Measurements from ENCODE around the gene MAP1LC3B.

MAP1LC3B gene

DNA sequence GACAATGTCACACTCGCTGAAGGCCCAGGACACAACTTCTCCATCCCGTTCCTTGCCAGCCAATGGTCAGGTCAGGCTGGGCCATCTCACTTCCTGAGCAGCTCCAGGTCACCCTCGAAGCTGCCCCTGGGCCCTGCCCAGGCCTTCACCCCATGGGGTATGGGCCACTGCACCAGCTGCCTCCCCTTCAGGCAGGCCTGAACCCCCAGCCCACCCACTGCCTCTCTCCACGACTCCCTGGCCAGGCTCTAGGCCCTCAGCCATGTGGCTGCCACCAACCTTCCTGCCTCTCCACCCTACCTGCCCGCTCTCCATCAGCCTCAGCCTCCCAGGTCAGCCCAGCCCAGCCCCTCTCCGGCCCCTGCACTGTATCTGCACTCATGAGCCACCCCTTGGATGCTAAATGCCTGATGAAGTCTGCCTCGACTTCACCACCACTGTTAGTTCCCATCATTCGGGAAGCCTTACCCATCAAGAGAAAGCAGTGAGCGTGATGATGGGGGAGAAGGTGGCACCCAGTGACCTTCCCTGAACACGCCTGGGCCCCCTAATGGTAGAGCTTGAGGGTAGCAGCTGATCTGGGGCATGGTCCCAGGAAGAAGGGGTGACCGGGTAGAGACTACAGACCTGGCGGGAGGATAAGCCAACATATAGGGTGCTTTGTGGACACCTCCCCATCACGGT is 44.1 kb upstream of the MAP1LC3B start:
- H3K36me3 ChIP-seq (ENCODE audit: control insufficient read depth in 5 of 5, insufficient read depth in 5 of 5, low read length in 5 of 5): peaks cover 0 to 45% (median 36%) of the 10 kb centered on the region in 5 donors

DNA sequence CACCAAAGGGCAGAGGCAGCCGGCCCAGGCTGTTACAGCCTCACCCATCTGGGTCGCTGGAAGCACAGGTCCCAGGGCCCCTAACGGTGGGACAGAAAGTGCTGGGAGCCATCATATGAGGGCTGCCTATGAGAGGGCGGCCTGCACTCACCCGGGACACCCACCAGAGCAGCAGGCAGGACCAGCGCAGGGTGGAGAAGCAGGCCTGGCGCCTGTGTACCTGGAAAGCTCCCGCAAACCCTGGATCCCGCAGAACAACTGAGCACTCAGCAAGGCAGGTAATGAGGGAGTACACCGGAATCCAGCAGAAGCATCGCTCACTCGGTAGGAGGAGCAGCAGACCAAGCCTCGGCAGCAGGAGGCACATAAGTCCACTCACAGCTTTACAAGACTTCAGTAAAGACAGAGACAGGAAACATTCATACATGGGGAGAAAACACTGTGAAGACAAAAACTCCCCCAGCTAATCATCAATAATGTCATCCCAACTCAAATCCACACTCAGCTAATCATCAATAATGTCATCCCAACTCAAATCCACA is 43.4 kb upstream of the MAP1LC3B start:
- H3K4me3 ChIP-seq (ENCODE audit: low read depth in 1 of 5, low read length in 5 of 5): no peak overlapping the region
- H3K27ac ChIP-seq (ENCODE audit: low read depth, low read length): no peak overlapping the region
- peaks cover 4 to 32% (median 21%) of the 10 kb centered on the region in 5 donors for H3K4me1 ChIP-seq (ENCODE audit: control insufficient read depth in 5 of 5, insufficient read depth in 5 of 5, low read length in 5 of 5)
- peaks cover 0 to 45% (median 36%) of the 10 kb centered on the region in 5 donors for H3K36me3 ChIP-seq (ENCODE audit: control insufficient read depth in 5 of 5, insufficient read depth in 5 of 5, low read length in 5 of 5)
- H3K9ac ChIP-seq (ENCODE audit: low read length in 5 of 5): no peak overlapping the region
- no peaks in the 10 kb centered on the region for H3K9me3 ChIP-seq (ENCODE audit: control insufficient read depth in 5 of 5, low read length in 5 of 5)
- no peaks in the 10 kb centered on the region for H3K27me3 ChIP-seq (ENCODE audit: control insufficient read depth in 5 of 5, insufficient read depth in 4 of 5, low read length in 5 of 5)

More for the DNA sequence above, 44.1 kb upstream of the MAP1LC3B start:
- H3K4me3 ChIP-seq (ENCODE audit: low read depth in 1 of 5, low read length in 5 of 5): no peak overlapping the region
- H3K4me1 ChIP-seq (ENCODE audit: control insufficient read depth in 5 of 5, insufficient read depth in 5 of 5, low read length in 5 of 5): peaks cover 4 to 34% (median 22%) of the 10 kb centered on the region in 5 donors
- H3K27ac ChIP-seq (ENCODE audit: low read depth, low read length): no peak overlapping the region
- H3K9me3 ChIP-seq (ENCODE audit: control insufficient read depth in 5 of 5, low read length in 5 of 5): no peaks in the 10 kb centered on the region
- H3K9ac ChIP-seq (ENCODE audit: low read length in 5 of 5): no peak overlapping the region
- no peaks in the 10 kb centered on the region for H3K27me3 ChIP-seq (ENCODE audit: control insufficient read depth in 5 of 5, insufficient read depth in 4 of 5, low read length in 5 of 5)

DNA sequence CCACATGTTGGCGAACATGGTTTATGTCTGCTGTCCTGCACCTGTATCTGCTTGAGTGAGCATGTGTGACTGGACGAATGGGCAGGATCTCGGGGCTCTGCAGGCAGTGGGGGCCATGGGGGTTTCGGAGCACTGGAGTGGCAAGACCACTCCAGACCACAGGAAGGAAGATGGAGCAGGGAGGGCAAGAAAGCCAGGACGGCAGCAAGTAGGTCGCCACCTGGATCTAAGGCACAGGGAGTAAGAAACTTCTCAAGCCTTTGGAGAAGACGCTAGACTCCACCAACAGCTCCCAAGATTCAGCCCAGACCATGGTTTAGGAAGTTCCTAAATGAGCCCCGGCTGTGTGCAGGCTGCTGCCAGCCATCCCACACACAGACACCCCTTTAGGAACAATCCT is 42.1 kb upstream of the MAP1LC3B start:
- no peak overlapping the region for H3K4me3 ChIP-seq (ENCODE audit: low read depth in 1 of 5, low read length in 5 of 5)
- no peak overlapping the region for H3K9ac ChIP-seq (ENCODE audit: low read length in 5 of 5)

DNA sequence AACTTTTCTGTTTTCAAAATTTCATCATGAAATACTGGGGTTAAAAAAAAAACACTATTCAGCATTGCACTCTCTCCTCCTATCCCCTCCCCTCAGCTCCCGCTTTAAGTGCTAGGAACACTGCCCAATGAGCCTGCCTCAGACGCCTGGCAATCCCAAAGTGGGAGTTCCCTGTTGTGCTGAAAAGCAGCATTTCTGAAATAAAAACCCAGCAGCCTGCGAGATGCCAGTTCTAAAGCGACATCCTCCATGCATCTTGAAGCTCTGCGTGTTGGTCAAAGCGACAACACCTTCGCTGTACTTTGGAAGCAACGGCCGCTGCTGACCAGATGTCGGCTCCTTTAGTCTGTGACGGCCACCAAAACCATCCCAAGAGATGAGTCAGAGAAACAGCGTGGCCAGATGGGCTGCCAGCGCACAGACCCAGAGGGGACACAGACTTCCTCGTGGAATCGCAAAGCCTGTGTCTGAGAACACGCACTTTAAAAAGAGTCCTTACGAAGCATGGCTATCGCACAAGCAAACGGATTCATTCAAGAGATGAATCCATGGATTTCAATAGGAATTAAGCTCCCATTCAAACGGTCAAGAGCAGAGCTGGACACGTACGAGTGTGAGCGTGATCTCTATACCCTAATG is 41.3 kb upstream of the MAP1LC3B start:
- no peaks in the 10 kb centered on the region for H3K9me3 ChIP-seq (ENCODE audit: control insufficient read depth in 5 of 5, low read length in 5 of 5)
- peak overlapping the region in 1 of 5 donors; percentile 3 for H3K9ac ChIP-seq (ENCODE audit: low read length in 5 of 5)
- peak overlapping the region in 2 of 5 donors; percentile 3 to 45 for H3K4me3 ChIP-seq (ENCODE audit: low read depth in 1 of 5, low read length in 5 of 5)
- peaks cover 0 to 45% (median 31%) of the 10 kb centered on the region in 5 donors for H3K36me3 ChIP-seq (ENCODE audit: control insufficient read depth in 5 of 5, insufficient read depth in 5 of 5, low read length in 5 of 5)
- no peaks in the 10 kb centered on the region for H3K27me3 ChIP-seq (ENCODE audit: control insufficient read depth in 5 of 5, insufficient read depth in 4 of 5, low read length in 5 of 5)
- peaks cover 3 to 14% (median 11%) of the 10 kb centered on the region in 5 donors for H3K4me1 ChIP-seq (ENCODE audit: control insufficient read depth in 5 of 5, insufficient read depth in 5 of 5, low read length in 5 of 5)
- H3K27ac ChIP-seq (ENCODE audit: low read depth, low read length): no peak overlapping the region

More for the DNA sequence above, 42.1 kb upstream of the MAP1LC3B start:
- Histone ChIP-seq H3K4me1 (ENCODE audit: control insufficient read depth in 5 of 5, insufficient read depth in 5 of 5, low read length in 5 of 5) (peaks cover 4 to 19% (median 11%) of the 10 kb centered on the region in 5 donors), H3K27ac (ENCODE audit: low read depth, low read length) (no peak overlapping the region), H3K27me3 (ENCODE audit: control insufficient read depth in 5 of 5, insufficient read depth in 4 of 5, low read length in 5 of 5) (no peaks in the 10 kb centered on the region), H3K9me3 (ENCODE audit: control insufficient read depth in 5 of 5, low read length in 5 of 5) (no peaks in the 10 kb centered on the region), H3K36me3 (ENCODE audit: control insufficient read depth in 5 of 5, insufficient read depth in 5 of 5, low read length in 5 of 5) (peaks cover 0 to 44% (median 32%) of the 10 kb centered on the region in 5 donors)

DNA sequence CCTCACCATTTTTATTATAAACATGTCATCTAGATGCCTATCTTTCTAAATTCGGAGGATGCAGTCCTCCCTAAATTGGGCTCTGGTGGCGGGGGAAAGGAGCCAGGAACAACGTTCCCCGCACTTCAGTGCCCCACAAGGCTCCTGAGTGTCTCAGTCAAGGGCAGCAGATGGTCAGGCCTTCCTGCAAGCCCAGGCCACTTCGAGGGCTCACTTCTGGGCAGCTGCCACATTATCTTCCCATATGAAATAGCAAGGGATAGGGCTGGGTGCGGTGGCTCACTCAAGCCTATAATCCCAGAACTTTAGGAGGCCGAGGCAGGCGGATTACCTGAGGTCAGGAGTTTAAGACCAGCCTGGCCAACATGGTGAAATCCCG is 40.8 kb upstream of the MAP1LC3B start:
- Histone ChIP-seq H3K4me1 (ENCODE audit: control insufficient read depth in 5 of 5, insufficient read depth in 5 of 5, low read length in 5 of 5) (peaks cover 2 to 14% (median 11%) of the 10 kb centered on the region in 5 donors), H3K9me3 (ENCODE audit: control insufficient read depth in 5 of 5, low read length in 5 of 5) (no peaks in the 10 kb centered on the region), H3K27ac (ENCODE audit: low read depth, low read length) (no peak overlapping the region), H3K4me3 (ENCODE audit: low read depth in 1 of 5, low read length in 5 of 5) (no peak overlapping the region), H3K27me3 (ENCODE audit: control insufficient read depth in 5 of 5, insufficient read depth in 4 of 5, low read length in 5 of 5) (no peaks in the 10 kb centered on the region), H3K36me3 (ENCODE audit: control insufficient read depth in 5 of 5, insufficient read depth in 5 of 5, low read length in 5 of 5) (peaks cover 0 to 42% (median 30%) of the 10 kb centered on the region in 5 donors), H3K9ac (ENCODE audit: low read length in 5 of 5) (peak overlapping the region in 1 of 5 donors; percentile 3)

DNA sequence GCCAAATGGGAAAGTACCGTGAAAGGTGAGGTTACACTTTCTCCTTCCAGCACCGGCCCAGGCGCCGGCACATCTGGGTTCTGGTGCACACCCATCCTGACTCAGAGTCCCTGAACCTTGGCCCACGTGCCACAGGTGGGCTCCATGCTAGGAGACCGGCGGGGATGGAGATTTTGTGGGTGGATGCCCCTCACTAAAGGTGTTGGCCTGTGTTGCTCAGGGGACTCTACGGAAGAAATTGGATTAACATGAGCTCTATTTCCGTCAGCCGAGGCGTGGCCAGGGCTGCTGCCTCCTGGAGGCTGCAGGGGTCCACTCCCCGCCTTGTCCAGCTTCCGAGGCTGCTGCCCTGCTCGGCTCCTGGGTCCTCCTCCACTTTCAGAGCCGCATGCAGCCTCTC is 39.3 kb upstream of the MAP1LC3B start:
- Histone ChIP-seq H3K36me3 (ENCODE audit: control insufficient read depth in 5 of 5, insufficient read depth in 5 of 5, low read length in 5 of 5) (peaks cover 0 to 43% (median 28%) of the 10 kb centered on the region in 5 donors), H3K9ac (ENCODE audit: low read length in 5 of 5) (no peak overlapping the region), H3K4me1 (ENCODE audit: control insufficient read depth in 5 of 5, insufficient read depth in 5 of 5, low read length in 5 of 5) (peaks cover 2 to 14% (median 11%) of the 10 kb centered on the region in 5 donors), H3K27ac (ENCODE audit: low read depth, low read length) (no peak overlapping the region), H3K27me3 (ENCODE audit: control insufficient read depth in 5 of 5, insufficient read depth in 4 of 5, low read length in 5 of 5) (no peaks in the 10 kb centered on the region), H3K4me3 (ENCODE audit: low read depth in 1 of 5, low read length in 5 of 5) (no peak overlapping the region), H3K9me3 (ENCODE audit: control insufficient read depth in 5 of 5, low read length in 5 of 5) (no peaks in the 10 kb centered on the region)

DNA sequence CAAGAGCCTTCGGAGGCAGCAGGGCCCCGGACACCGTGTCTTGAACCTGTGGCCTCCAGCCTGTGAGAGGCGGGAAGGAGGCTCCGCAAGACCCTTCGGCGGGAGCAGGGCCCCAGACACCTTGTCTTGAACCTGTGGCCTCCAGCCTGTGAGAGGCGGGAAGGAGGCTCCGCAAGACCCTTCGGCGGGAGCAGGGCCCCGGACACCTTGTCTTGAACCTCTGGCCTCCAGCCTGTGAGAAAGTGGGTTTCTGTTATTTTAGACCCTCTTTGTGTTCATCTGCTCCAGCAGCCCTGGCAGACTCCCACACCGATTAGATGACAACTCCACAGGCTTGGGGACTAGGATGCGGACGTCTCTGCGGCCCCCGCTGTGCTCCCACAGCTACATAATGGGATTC is 38.5 kb upstream of the MAP1LC3B start:
- Histone ChIP-seq H3K27ac (ENCODE audit: low read depth, low read length) (no peak overlapping the region), H3K27me3 (ENCODE audit: control insufficient read depth in 5 of 5, insufficient read depth in 4 of 5, low read length in 5 of 5) (no peaks in the 10 kb centered on the region), H3K9me3 (ENCODE audit: control insufficient read depth in 5 of 5, low read length in 5 of 5) (no peaks in the 10 kb centered on the region), H3K36me3 (ENCODE audit: control insufficient read depth in 5 of 5, insufficient read depth in 5 of 5, low read length in 5 of 5) (peaks cover 0 to 44% (median 34%) of the 10 kb centered on the region in 5 donors), H3K4me1 (ENCODE audit: control insufficient read depth in 5 of 5, insufficient read depth in 5 of 5, low read length in 5 of 5) (peaks cover 2 to 14% (median 11%) of the 10 kb centered on the region in 5 donors), H3K4me3 (ENCODE audit: low read depth in 1 of 5, low read length in 5 of 5) (no peak overlapping the region), H3K9ac (ENCODE audit: low read length in 5 of 5) (no peak overlapping the region)

DNA sequence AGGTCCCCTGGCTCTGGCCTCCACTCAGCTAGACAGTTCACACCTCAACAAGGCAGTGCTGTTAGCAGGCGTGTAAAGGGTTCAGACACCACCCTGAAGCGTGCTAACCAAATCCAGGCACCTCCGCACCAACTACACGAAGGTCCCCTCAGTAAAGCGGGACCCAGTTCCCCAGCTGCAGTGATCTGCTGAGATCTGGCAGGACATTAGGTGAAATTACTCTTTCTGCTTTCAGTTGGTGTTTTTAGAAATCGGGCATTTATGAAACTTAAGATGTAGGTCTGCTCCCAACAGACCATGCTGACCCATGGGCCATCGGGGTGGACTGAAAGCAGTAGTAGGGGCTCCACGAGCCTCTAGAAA is 35.7 kb upstream of the MAP1LC3B start:
- no peak overlapping the region for H3K27ac ChIP-seq (ENCODE audit: low read depth, low read length)
- H3K4me1 ChIP-seq (ENCODE audit: control insufficient read depth in 5 of 5, insufficient read depth in 5 of 5, low read length in 5 of 5): peaks cover 0 to under 1% (median 0%) of the 10 kb centered on the region in 5 donors
- H3K9ac ChIP-seq (ENCODE audit: low read length in 5 of 5): no peak overlapping the region
- H3K4me3 ChIP-seq (ENCODE audit: low read depth in 1 of 5, low read length in 5 of 5): no peak overlapping the region
- no peaks in the 10 kb centered on the region for H3K27me3 ChIP-seq (ENCODE audit: control insufficient read depth in 5 of 5, insufficient read depth in 4 of 5, low read length in 5 of 5)
- no peaks in the 10 kb centered on the region for H3K9me3 ChIP-seq (ENCODE audit: control insufficient read depth in 5 of 5, low read length in 5 of 5)
- peaks cover 0 to 67% (median 60%) of the 10 kb centered on the region in 5 donors for H3K36me3 ChIP-seq (ENCODE audit: control insufficient read depth in 5 of 5, insufficient read depth in 5 of 5, low read length in 5 of 5)

DNA sequence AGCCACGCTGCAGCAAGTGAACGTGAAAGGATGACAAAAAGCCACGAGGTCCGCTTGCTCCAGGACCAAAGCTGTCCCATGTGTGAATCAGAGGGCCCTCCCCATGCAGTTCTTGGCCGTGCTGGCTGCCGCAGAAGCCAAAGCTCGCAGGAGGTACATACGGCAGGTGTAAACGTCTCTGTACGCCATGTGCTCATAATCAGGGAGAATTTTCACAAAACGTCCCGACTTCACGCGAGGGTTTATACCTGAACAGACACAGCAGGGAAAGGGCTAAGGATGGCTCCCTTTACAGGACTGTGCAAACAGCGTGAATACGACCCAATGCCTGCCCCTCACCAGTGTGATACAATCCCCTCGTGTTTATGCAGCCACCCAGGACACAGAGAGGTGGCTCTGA is 33.9 kb upstream of the MAP1LC3B start:
- Histone ChIP-seq H3K27me3 (ENCODE audit: control insufficient read depth in 5 of 5, insufficient read depth in 4 of 5, low read length in 5 of 5) (no peaks in the 10 kb centered on the region), H3K4me3 (ENCODE audit: low read depth in 1 of 5, low read length in 5 of 5) (no peak overlapping the region), H3K27ac (ENCODE audit: low read depth, low read length) (no peak overlapping the region), H3K36me3 (ENCODE audit: control insufficient read depth in 5 of 5, insufficient read depth in 5 of 5, low read length in 5 of 5) (peaks cover 0 to 71% (median 59%) of the 10 kb centered on the region in 5 donors), H3K9ac (ENCODE audit: low read length in 5 of 5) (no peak overlapping the region), H3K4me1 (ENCODE audit: control insufficient read depth in 5 of 5, insufficient read depth in 5 of 5, low read length in 5 of 5) (peaks cover 0 to under 1% (median 0%) of the 10 kb centered on the region in 5 donors), H3K9me3 (ENCODE audit: control insufficient read depth in 5 of 5, low read length in 5 of 5) (no peaks in the 10 kb centered on the region)

DNA sequence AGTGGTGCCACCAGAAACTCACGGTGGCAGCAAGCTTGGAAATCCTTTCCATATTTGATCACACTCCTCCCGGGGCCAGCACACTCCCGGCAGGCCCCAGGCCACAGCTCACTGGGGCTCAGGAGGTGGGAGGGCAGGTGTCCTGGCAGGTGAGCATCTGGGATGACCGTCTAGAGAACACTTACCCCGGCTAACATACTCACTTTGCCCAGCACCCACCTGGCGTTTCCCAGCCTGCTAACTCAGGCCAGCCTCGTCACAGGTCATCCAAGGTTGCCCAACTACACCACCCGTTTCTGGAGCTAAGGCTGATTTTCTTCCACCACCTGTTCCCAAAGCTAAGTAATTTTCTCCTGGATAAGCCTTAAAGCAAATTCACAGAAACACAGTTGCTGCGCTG is 33.4 kb upstream of the MAP1LC3B start:
- H3K36me3 ChIP-seq (ENCODE audit: control insufficient read depth in 5 of 5, insufficient read depth in 5 of 5, low read length in 5 of 5): peaks cover 0 to 66% (median 57%) of the 10 kb centered on the region in 5 donors
- H3K9me3 ChIP-seq (ENCODE audit: control insufficient read depth in 5 of 5, low read length in 5 of 5): no peaks in the 10 kb centered on the region
- no peaks in the 10 kb centered on the region for H3K27me3 ChIP-seq (ENCODE audit: control insufficient read depth in 5 of 5, insufficient read depth in 4 of 5, low read length in 5 of 5)
- no peak overlapping the region for H3K9ac ChIP-seq (ENCODE audit: low read length in 5 of 5)
- peaks cover 0 to 5% (median 0%) of the 10 kb centered on the region in 5 donors for H3K4me1 ChIP-seq (ENCODE audit: control insufficient read depth in 5 of 5, insufficient read depth in 5 of 5, low read length in 5 of 5)
- H3K4me3 ChIP-seq (ENCODE audit: low read depth in 1 of 5, low read length in 5 of 5): no peak overlapping the region
- H3K27ac ChIP-seq (ENCODE audit: low read depth, low read length): no peak overlapping the region
